ENCODE measurements around the gene TUBA3E.
"Not testable (repeated sequence)": the region's sequence is repeated elsewhere in the genome, so short reads cannot be mapped to it uniquely, and the experiment has no call there.

Gene TUBA3E

DNA sequence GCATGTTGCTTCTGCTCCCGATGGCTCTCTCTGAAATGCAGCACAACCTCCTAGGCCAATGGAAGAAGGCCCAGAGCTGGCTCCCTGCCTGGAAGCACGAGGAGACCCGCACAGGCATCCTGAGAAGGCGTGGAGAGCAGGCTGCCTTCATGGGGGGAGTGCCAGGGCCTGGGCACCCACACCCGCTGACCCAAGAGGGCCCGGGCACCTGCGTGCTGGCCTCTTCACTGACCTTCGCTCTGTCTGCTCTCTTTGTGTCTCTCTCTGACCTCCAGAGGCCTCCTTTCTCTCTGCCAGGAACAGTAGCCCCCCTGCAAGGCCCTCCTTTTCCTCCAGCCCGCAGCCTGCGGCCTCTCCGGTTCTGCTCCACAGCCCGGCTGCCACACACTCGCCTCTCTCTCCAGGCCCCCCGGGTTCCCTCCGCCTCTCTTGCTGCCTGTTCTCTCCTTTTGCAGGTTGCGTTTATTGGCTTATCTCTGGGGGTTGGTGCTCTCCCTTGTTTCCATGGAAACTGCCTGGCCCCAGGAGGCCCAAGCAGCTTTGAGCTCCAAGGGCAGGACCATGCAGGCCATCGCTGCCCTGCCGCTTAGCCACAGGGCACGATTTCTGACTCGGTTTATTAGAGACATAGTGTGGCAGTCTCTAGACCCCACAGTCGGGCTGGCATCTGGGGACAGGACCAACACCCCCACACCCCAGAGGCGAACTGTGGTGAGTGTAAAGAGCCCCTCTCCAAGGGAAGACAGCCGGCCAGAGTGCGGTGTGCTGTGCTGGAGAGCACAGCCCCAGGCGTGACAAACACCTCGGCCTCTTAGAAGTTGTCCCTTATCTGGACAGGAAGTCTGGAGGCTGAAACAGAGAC, 14.5 kb downstream of the TUBA3E start:
- ChIA-PET CTCF (interaction anchor here (1.3 to 6.4 kb wide), 3 partner anchors 10 to 151 kb away, joined by 3 to 88 read pairs (median 7); no protein-coding TSS in a partner anchor), POLR2A (no interaction called here)
- TF ChIP-seq, protein P1, sequence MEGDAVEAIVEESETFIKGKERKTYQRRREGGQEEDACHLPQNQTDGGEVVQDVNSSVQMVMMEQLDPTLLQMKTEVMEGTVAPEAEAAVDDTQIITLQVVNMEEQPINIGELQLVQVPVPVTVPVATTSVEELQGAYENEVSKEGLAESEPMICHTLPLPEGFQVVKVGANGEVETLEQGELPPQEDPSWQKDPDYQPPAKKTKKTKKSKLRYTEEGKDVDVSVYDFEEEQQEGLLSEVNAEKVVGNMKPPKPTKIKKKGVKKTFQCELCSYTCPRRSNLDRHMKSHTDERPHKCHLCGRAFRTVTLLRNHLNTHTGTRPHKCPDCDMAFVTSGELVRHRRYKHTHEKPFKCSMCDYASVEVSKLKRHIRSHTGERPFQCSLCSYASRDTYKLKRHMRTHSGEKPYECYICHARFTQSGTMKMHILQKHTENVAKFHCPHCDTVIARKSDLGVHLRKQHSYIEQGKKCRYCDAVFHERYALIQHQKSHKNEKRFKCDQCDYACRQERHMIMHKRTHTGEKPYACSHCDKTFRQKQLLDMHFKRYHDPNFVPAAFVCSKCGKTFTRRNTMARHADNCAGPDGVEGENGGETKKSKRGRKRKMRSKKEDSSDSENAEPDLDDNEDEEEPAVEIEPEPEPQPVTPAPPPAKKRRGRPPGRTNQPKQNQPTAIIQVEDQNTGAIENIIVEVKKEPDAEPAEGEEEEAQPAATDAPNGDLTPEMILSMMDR (IDR thresholded peaks at IDR 0.05; ENCODE audit: insufficient read depth, low read length, missing control alignments), result no peak
- H3K4me3 ChIP-seq (ENCODE audit: low read depth, low read length), result peak overlapping the region; percentile 68
- DNase-seq (ENCODE audit: low read depth, low spot score), result no peak

DNA sequence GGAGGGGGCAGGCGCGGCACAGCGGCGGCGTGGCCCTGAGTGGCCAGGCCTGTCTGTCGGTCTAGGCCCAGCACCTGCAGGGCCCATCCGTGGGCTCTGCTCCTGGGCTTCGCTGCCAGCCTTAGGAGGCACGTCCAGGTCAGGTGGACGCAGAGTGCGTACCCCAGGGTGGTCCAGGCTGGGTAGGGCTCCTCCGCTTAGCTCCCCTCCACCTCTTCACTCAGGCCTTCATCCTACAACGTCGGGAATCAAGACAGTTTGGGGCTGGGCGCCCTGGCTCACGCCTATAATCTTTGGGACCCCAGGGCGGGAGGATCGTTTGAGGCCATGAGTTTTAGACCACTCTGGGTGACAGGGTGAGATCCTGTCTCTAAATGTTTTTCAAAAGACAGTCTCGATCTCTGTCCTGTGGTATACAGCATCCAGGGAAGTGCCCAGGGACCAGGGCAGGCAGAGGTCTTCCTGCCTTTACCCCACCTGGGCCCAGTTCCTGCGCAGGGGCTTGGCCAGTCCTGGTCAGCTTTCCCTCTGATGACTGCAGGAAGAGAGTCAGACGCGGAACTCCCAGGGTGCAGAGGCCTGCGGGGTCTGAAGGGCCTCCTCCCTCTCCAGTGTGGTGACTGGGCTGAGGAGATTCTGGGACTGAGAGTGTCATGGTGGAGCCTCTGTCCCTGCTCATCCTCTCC, 15.3 kb downstream of the TUBA3E start:
- POLR2A ChIA-PET; DNase-seq (ENCODE audit: low read depth, low spot score): not testable (repeated sequence)
- H3K4me3 ChIP-seq (ENCODE audit: low read depth, low read length), result peak overlapping the region; percentile 68
- CTCF ChIA-PET, result interaction anchor here (1.2 to 6.4 kb wide), 4 partner anchors 9 to 158 kb away, joined by 4 to 88 read pairs (median 10); no protein-coding TSS in a partner anchor

DNA sequence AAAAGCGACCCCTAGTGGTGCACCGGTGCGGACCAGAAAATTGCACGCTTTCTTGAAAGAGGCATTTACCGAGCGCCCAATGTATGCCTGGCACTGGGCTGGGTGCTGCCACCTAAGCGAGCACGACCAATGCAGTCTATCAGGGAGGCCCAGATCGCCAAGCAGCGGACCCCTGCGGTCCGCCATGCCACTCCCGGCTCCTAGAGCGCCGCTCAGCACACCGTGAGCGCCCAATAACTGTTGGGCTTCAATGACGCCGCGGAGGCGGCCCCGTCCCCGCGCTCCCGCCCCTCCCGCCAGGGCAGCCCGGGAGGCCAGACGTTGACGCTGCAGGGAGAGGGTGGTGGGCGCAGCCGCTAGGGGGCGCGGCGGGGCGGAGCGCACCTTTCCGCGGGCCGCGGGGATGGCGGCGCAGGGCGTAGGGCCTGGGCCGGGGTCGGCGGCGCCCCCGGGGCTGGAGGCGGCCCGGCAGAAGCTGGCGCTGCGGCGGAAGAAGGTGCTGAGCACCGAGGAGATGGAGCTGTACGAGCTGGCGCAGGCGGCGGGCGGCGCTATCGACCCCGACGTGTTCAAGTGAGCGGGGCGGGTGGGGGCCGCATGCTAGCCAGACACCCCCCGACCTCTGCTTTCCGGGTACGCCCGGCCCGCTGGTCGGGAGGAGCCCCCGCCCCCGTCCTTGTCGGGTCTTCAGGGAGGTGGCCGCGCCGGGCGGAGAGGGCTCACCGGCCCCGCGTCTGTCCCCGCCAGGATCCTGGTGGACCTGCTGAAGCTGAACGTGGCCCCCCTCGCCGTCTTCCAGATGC, 16.2 kb downstream of the TUBA3E start, which contains the start of gene MZT2B:
TSS of gene MZT2B (plus strand) at position 383 of the 803 bp plus-strand sequence. CDS start at position 404, 21 bp downstream.
- CTCF ChIA-PET, result interaction anchor here (1.2 to 6.4 kb wide), 5 partner anchors 8 to 159 kb away, joined by 4 to 88 read pairs (median 7); no protein-coding TSS in a partner anchor
- TF ChIP-seq, protein P1 (IDR thresholded peaks at IDR 0.05; ENCODE audit: insufficient read depth, low read length, missing control alignments), result peak; percentile 88

DNA sequence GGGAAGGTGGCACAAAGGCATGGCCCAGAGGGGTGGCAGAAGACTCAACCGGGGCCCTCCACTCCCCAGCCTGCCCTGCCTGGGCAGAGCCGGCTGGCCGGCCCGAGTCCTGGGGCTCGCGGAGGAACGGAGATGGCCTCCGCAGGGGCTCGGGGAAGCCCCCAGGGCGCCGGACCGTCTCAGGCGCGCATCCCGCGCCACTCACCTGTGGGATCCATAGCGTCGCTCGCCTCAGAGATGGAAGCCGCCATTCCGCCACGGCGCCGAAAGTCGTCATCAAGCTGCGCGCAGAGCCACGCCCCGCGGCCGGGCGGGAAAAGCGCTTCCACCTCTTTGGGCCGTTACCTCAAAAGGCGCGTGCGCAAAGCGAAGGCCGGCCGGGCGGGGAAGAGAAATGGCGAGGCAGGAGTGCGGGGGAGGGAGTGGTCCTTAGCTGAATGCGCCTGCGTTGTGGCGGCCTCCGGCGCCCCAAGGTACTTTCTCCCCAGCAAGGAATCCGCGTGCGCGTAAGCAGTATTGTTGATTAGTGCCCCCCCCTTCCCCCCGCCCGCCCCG, 16.8 kb downstream of the TUBA3E start, which contains the start of gene SMPD4:
TSS of gene SMPD4 (minus strand) at position 278 of the 555 bp plus-strand sequence. CDS start 5,010 bp downstream, outside the sequence.
- peak; percentile 65 for DNase-seq (ENCODE audit: low read depth, low spot score)
- TF ChIP-seq, protein P1 (IDR thresholded peaks at IDR 0.05; ENCODE audit: insufficient read depth, low read length, missing control alignments), result no peak
- ChIA-PET POLR2A (interaction anchor here (0.6 to 1.7 kb wide), 5 partner anchors 12 to 208 kb away, joined by 3 to 8 read pairs (median 4); partner anchors contain the start of gene IMP4), CTCF (interaction anchor here (0.6 to 6.4 kb wide), 7 partner anchors 10 to 195 kb away, joined by 3 to 88 read pairs (median 5); partner anchors contain the start of gene PTPN18)
- H3K4me3 ChIP-seq (ENCODE audit: low read depth, low read length), result peak within 1 kb of the TSS; percentile 88

More for the DNA sequence above, 16.2 kb downstream of the TUBA3E start, which contains the start of gene MZT2B:
- H3K4me3 ChIP-seq (ENCODE audit: low read depth, low read length), result peak within 1 kb of the TSS; percentile 88
- DNase-seq (ENCODE audit: low read depth, low spot score), result not testable (repeated sequence)
- POLR2A ChIA-PET, result interaction anchor here (0.8 to 1.7 kb wide), 4 partner anchors 13 to 161 kb away, joined by 4 to 8 read pairs (median 5); partner anchors contain the start of gene IMP4

DNA sequence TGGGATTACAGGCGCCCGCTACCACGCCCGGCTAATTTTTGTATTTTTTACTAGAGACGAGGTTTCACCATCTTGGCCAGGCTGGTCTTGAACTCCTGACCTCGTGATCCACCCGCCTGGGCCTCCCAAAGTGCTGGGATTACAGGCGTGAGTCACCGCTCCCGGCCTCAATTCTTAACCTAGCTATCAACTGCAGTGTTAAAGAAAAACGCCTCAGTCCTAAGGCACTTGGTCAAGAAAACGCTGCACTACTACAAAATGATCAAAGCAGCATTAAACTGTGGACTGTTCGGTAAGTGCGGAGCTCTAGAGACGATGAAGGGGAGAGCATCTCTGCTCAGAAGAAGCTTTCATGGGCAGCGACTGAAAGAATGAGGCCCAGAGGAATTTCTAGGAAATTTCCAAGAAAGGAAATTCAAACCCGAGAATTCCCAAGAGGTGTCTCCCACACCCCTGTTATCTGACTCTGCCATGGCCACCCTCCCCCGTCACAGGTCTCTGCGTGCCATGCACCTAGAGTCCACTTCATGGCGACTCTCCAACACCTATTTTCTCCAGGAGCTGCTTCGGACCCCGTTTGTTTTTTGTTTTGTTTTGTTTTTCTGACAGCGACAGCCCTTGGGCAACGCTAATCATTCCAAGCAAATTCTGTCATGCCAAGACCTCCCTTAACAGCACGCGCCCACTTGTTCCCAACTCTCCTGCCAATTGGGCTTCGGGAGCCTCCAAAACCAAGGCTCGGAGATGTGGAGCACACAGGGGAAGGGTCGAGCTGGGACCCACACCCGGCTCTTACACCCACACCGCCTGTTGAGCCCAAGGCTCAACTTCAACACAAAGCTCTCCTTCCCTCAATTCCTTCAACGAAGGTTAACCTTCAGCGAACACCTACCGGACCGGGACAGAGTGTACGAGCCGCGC, 17.6 kb downstream of the TUBA3E start:
- DNase-seq (ENCODE audit: low read depth, low spot score), result not testable (repeated sequence)

DNA sequence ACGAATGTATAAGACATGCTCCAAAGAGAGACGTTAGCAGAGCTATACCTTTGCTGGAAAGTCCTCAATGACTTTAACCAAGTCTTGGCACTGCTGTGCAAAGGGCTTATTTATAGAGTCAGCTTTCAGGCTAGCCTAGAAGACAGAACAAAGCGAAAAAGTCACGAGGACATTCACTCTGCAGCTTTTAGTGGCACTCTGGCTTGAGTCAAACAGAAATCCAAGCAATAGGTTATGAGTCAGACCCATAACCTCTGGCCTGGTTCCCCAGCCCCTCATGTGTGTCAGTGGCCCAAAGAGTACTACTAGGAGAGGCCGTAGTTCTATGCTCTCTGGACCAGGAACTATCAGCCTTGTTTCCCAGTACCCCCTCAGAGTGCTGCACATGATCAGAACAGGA, 23.4 kb downstream of the TUBA3E start:
- CTCF ChIA-PET, result interaction anchor here (1.8 kb wide), 1 partner anchor 8 kb away, joined by 7 read pairs; the partner anchor contains the start of gene MZT2B
- DNase-seq (ENCODE audit: low read depth, low spot score); POLR2A ChIA-PET: not testable (repeated sequence)

More for the DNA sequence above, 17.6 kb downstream of the TUBA3E start:
- ChIA-PET POLR2A (interaction anchor here (0.6 to 1.7 kb wide), 5 partner anchors 11 to 209 kb away, joined by 3 to 8 read pairs (median 4); partner anchors contain the start of gene IMP4), CTCF (interaction anchor here (0.6 to 6.4 kb wide), 8 partner anchors 10 to 195 kb away, joined by 3 to 88 read pairs (median 4); partner anchors contain the start of gene PTPN18)
- peak overlapping the region; percentile 88 for H3K4me3 ChIP-seq (ENCODE audit: low read depth, low read length)

More for the DNA sequence above, 23.4 kb downstream of the TUBA3E start:
- H3K4me3 ChIP-seq (ENCODE audit: low read depth, low read length), result not testable (repeated sequence)

Measured in AG04449 (cell line).